Measurements from ENCODE around the gene PFDN4. TPM values are rescaled to one million over a fixed set of nuclear protein-coding genes. Genes with fewer than 3 reads are reported as not detected.

Gene PFDN4
- total and polyA plus RNA-seq, 2 experiments from 2014 or later = 64.5 to 80.1 TPM

DNA sequence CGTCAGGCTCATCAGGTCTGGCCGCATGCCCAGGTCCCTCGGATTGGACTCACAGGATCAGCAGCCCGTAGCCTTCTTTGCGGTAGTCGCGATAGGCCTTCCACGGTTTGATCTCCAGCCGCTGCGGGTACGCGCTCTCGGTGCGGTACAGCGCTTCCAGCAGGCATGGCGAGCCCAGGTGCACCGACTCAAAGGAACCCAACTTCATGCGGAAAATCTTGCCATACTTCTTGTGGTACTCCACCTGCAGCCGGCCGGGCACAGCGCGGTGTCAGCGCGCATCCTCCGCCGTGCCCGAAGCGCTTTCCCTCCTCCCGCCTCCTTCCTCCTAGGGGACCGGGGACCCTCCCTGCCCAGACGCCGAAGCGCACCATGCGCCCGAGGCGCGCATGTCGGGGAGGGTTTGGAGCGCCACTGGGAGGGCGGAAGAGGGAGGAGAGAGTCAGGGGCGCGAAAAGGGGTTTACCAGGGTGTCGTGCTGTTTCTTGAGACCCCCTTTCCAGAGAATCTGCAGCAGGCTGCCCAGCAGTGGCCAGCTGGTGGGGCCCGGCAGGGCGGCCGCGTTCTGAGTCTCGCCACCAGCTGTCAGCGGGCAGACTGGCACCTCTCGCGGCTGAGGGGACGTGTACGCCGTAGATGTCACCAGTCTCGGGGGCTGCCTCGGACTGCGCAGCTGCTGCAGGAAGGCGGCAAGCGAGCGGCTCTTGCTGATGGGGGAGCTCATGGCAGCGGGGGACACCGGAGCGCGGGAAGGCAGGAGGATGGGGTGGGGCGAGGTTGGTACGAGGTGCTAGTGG is 34.8 kb upstream of the PFDN4 start:
- Histone ChIP-seq H4K20me1 (ENCODE audit: insufficient read depth) (no peaks in the 10 kb centered on the region), H3K9ac (no peak overlapping the region), H3K9me2 (ENCODE audit: insufficient read depth) (no peaks in the 10 kb centered on the region), H3K27me3 (replicated peaks; ENCODE audit: insufficient read depth) (peaks cover 30% of the 10 kb centered on the region), H3K4me3 (peak overlapping the region; percentile 58; the same call in 1 of the 2 replicates), H2AFZ (no peak overlapping the region), H3K27ac (no peak overlapping the region), H3K36me3 (ENCODE audit: low read depth) (no peaks in the 10 kb centered on the region), H3K4me1 (ENCODE audit: insufficient read depth) (peaks cover 7% of the 10 kb centered on the region; the same call in 1 of the 2 replicates), H3K9me3 (ENCODE audit: low read depth) (no peaks in the 10 kb centered on the region), H3K4me2 (ENCODE audit: unreplicated experiment) (peak overlapping the region; percentile 78), H3K79me2 (ENCODE audit: insufficient read depth) (no peaks in the 10 kb centered on the region), H3F3A (ENCODE audit: insufficient read depth) (no peaks in the 10 kb centered on the region)
- DNase-seq = peak; percentile 33
- WGBS, 2 experiments (ENCODE audit: low coverage in 1 of 2, low lambda C conversion rate in 2 of 2, missing lambda C conversion rate in 2 of 2) = 9 to 10% methylated on average over 63 to 66 of the region's 66 CpGs
- no peak for TF ChIP-seq EZH2 (IDR thresholded peaks at IDR 0.05; ENCODE audit: insufficient read depth, poor library complexity, severe bottlenecking)
- in situ Hi-C loops (cut with MboI) = no loop called here

DNA sequence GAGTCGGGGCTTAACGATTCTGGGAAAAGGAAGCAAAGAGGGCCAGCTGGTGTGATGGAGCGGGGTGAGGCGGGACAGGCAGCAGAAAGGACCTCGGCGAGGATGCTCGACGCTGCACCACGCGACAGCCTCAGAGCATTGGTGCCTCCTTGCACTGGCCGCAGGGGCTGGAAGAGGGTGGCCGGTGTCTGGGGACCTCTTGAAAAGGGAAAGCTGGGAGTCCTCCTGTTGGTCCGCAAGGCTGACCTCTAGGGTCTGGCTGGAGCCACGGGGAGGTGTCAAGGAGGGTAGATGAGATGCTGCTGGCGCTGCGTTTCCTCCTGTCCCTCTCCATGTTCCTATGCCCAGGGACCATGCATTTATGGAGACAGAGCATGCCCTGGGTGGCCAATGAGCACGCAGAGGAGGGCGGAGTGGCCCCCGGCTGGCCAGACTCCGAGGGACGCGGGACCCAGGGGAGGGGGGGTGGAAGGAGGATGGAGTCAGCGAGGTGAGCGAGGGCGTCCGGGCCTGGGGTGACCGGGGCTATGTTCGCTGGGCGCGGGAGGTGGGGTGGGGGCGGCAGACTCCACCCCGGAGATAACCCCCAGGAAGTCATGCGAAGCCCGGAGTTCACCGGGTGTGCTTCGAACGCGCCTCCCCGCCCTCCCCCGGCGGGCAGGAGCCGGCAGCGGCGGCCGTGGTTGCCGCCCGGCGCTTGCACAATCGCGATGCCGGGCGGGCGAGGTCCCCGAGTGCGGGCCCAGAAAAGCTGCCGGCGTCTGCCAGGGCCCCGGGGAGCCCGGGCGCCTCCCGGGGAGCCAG is 34.0 kb upstream of the PFDN4 start, which contains the start of gene CYP24A1:
CYP24A1 (minus strand) TSS at position 334 of the 804 bp plus-strand sequence. CDS start 407 bp downstream, outside the sequence.
- Histone ChIP-seq H3K27me3 (replicated peaks; ENCODE audit: insufficient read depth) (peaks cover 30% of the 10 kb centered on the region), H3K9me3 (ENCODE audit: low read depth) (no peaks in the 10 kb centered on the region), H4K20me1 (ENCODE audit: insufficient read depth) (no peaks in the 10 kb centered on the region), H3K9ac (0 out of 2 replicates have a peak within 1 kb of the TSS, but pooled peaks have one; percentile 17), H3K4me2 (ENCODE audit: unreplicated experiment) (peak within 1 kb of the TSS; percentile 78), H3K4me3 (peak within 1 kb of the TSS; percentile 58), H3K79me2 (ENCODE audit: insufficient read depth) (no peaks in the 10 kb centered on the region), H2AFZ (peak within 1 kb of the TSS; percentile 58), H3F3A (ENCODE audit: insufficient read depth) (no peaks in the 10 kb centered on the region), H3K27ac (no peak within 1 kb of the TSS), H3K4me1 (ENCODE audit: insufficient read depth) (peaks cover 7% of the 10 kb centered on the region; the same call in 1 of the 2 replicates), H3K9me2 (ENCODE audit: insufficient read depth) (no peaks in the 10 kb centered on the region), H3K36me3 (ENCODE audit: low read depth) (no peaks in the 10 kb centered on the region)
- DNase-seq = peak; percentile 64
- TF ChIP-seq EZH2phosphoT487 (IDR thresholded peaks at IDR 0.05; ENCODE audit: insufficient read depth, low read depth) = no peak
- WGBS, 2 experiments (ENCODE audit: low coverage in 1 of 2, low lambda C conversion rate in 2 of 2, missing lambda C conversion rate in 2 of 2) = 3 to 5% methylated on average over 39 to 61 of the region's 61 CpGs
- in situ Hi-C loops (cut with MboI) = no loop called here

DNA sequence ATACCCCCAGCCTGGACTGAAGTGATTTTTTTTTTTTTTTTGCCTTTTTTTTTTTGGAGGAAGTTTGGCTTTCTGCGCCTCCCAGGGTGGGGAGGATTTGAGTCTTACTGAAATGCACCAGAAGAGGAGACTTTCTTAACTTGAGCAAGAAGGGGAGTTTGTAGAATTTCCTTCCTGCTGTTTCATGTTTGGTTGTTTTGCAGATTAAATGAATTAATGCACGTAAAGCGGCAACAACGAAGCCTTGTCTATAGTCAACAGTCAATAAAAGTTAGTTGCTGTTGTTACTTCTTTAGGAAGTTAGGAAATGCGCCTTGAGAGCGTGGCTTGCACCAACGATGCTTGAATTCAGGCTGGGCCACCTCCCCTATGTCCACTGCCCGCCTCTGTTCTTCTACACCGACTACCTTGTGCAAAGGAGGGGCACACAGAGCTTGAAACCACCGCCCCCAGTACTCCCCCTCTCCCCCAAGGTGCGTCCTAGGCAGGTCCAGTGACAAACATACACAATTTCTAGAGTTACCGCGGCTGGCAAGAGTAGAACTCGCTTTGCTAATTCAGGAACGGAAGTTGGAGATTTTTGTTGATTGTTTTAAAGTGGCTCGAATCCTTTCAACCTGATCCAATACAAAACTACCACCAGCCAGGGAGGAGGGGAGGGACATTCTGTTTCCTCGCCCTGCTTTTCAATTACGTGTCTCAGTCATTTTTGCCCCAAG is 33.3 kb upstream of the PFDN4 start:
- in situ Hi-C loops (cut with MboI) = loop anchor here (25.0 kb wide), 2 partner anchors 212 to 587 kb away; partner anchors contain the start of gene ZNF217
- Histone ChIP-seq H3K27me3 (replicated peaks; ENCODE audit: insufficient read depth) (peaks cover 30% of the 10 kb centered on the region), H3K9ac (0 out of 2 replicates have a peak overlapping the region, but pooled peaks have one; percentile 17), H3K36me3 (ENCODE audit: low read depth) (no peaks in the 10 kb centered on the region), H3K9me2 (ENCODE audit: insufficient read depth) (no peaks in the 10 kb centered on the region), H3K4me1 (ENCODE audit: insufficient read depth) (peaks cover 7% of the 10 kb centered on the region; the same call in 1 of the 2 replicates), H3K27ac (no peak overlapping the region), H3K9me3 (ENCODE audit: low read depth) (no peaks in the 10 kb centered on the region), H3K4me3 (peak overlapping the region; percentile 58), H3K4me2 (ENCODE audit: unreplicated experiment) (peak overlapping the region; percentile 78), H3K79me2 (ENCODE audit: insufficient read depth) (no peaks in the 10 kb centered on the region), H4K20me1 (ENCODE audit: insufficient read depth) (no peaks in the 10 kb centered on the region), H3F3A (ENCODE audit: insufficient read depth) (no peaks in the 10 kb centered on the region), H2AFZ (peak overlapping the region; percentile 58)
- no peak for DNase-seq
- no peak for TF ChIP-seq EZH2phosphoT487 (IDR thresholded peaks at IDR 0.05; ENCODE audit: insufficient read depth, low read depth)
- peak; percentile 64 for TF ChIP-seq EZH2 (IDR thresholded peaks at IDR 0.05; ENCODE audit: insufficient read depth, poor library complexity, severe bottlenecking)
- WGBS, 2 experiments (ENCODE audit: low coverage in 1 of 2, low lambda C conversion rate in 2 of 2, missing lambda C conversion rate in 2 of 2) = 87 to 91% methylated on average over 17 to 18 of the region's 18 CpGs

DNA sequence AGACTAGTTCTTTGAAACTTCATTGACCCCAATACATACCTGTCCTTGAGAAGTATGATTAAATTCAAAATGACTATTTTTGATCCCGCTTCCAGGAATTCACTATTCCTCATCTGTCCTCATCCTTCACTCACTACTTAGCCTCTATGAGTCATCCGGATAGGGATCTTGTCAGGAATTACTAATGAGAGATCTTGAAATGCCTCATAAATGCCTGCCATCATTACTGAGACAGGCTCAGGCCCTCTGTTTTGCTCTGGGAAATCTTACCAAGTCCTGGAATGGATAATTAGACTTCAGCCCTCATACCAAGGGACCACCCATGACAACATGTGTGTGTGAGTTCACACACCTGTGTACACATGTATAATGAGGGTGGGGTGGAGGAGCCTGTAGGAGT is 31.3 kb upstream of the PFDN4 start:
- TF ChIP-seq EZH2 (IDR thresholded peaks at IDR 0.05; ENCODE audit: insufficient read depth, poor library complexity, severe bottlenecking) (no peak), EZH2phosphoT487 (IDR thresholded peaks at IDR 0.05; ENCODE audit: insufficient read depth, low read depth) (no peak)
- H3K79me2 ChIP-seq (ENCODE audit: insufficient read depth) = no peaks in the 10 kb centered on the region
- DNase-seq = peak; percentile 51
- peaks cover 7% of the 10 kb centered on the region; the same call in 1 of the 2 replicates for H3K4me1 ChIP-seq (ENCODE audit: insufficient read depth)
- in situ Hi-C loops (cut with MboI) = loop anchor here (25.0 kb wide), 2 partner anchors 214 to 589 kb away; partner anchors contain the start of gene ZNF217
- no peaks in the 10 kb centered on the region for H3F3A ChIP-seq (ENCODE audit: insufficient read depth)
- 13 to 27% methylated on average over 2 of the region's 2 CpGs for WGBS, 2 experiments (ENCODE audit: low coverage in 1 of 2, low lambda C conversion rate in 2 of 2, missing lambda C conversion rate in 2 of 2)
- H4K20me1 ChIP-seq (ENCODE audit: insufficient read depth) = no peaks in the 10 kb centered on the region
- no peak overlapping the region for H2AFZ ChIP-seq
- no peaks in the 10 kb centered on the region for H3K9me2 ChIP-seq (ENCODE audit: insufficient read depth)
- H3K9ac ChIP-seq = no peak overlapping the region
- no peak overlapping the region for H3K27ac ChIP-seq
- no peaks in the 10 kb centered on the region for H3K36me3 ChIP-seq (ENCODE audit: low read depth)
- no peak overlapping the region for H3K4me2 ChIP-seq (ENCODE audit: unreplicated experiment)
- H3K4me3 ChIP-seq = no peak overlapping the region
- no peaks in the 10 kb centered on the region for H3K9me3 ChIP-seq (ENCODE audit: low read depth)
- peaks cover 24% of the 10 kb centered on the region for H3K27me3 ChIP-seq (replicated peaks; ENCODE audit: insufficient read depth)

Measured in GM23248 (cell line).